Measurements from ENCODE around the gene ACAD8. TPM values are rescaled to one million over a fixed set of nuclear protein-coding genes. Genes with fewer than 3 reads are reported as not detected.

Gene ACAD8
- polyA plus RNA-seq, 1 of the 3 experiments (the other 2 are of a cell fraction) = 29.8 TPM

GRCh38 chr11:134275188-134275533 is 21.8 kb downstream of the ACAD8 start (continued):
- TF ChIP-seq REST (IDR thresholded peaks at IDR 0.05; ENCODE audit: low read depth, low read length) (no peak), USF1 (IDR thresholded peaks at IDR 0.05; ENCODE audit: borderline replicate concordance, low read depth) (no peak), MXI1 (IDR thresholded peaks at IDR 0.05; ENCODE audit: low read depth, low read length) (no peak), YY1 (IDR thresholded peaks at IDR 0.05; ENCODE audit: low read depth) (no peak)

- Histone ChIP-seq H3K27me3 (ENCODE audit: insufficient read depth) (peaks cover 53% of the 10 kb centered on the region), H3K4me1 (ENCODE audit: control insufficient read depth in 1 of 2, insufficient read depth in 2 of 2, low read depth in 1 of 2, low read length in 1 of 2) (peaks cover 0 to 7% of the 10 kb centered on the region in 2 experiments; a peak in 1 of 4 replicates), H3K9me3 (no peaks in the 10 kb centered on the region), H4K20me1 (ENCODE audit: insufficient read depth) (no peaks in the 10 kb centered on the region), H3K79me2 (ENCODE audit: insufficient read depth) (no peaks in the 10 kb centered on the region), H3K4me3 (ENCODE audit: low read depth in 2 of 2, low read length in 1 of 2) (peak within 1 kb of the TSS; percentile 35 to 42; a peak in 3 of 4 replicates), H3K9me2 (no peaks in the 10 kb centered on the region), H3K27ac (ENCODE audit: low read depth in 2 of 2, low read length in 1 of 2) (no peak within 1 kb of the TSS), H3K36me3 (replicated peaks in 1 of 2; ENCODE audit: control insufficient read depth in 1 of 2, insufficient read depth in 2 of 2, low read length in 1 of 2) (no peaks in the 10 kb centered on the region), H3K4me2 (peak within 1 kb of the TSS; percentile 78), H3K9ac (no peak within 1 kb of the TSS), H3F3A (replicated peaks; ENCODE audit: insufficient read depth) (no peaks in the 10 kb centered on the region), H2AFZ (ENCODE audit: low read depth) (peak within 1 kb of the TSS; percentile 70)
- DNase-seq = peak; percentile 84
- 9% methylated on average over 22 of the region's 68 CpGs for WGBS (ENCODE audit: low lambda C conversion rate)
- TF ChIP-seq CTCF (IDR thresholded peaks at IDR 0.05) = peak; percentile 42
- TF ChIP-seq MAX (IDR thresholded peaks at IDR 0.05; ENCODE audit: low read depth) = no peak
- POLR2A ChIA-PET = no interaction called here
- CTCF ChIA-PET = interaction anchor here (0.9 to 1.9 kb wide), 15 partner anchors 11 to 411 kb away, joined by 3 to 16 read pairs (median 4); partner anchors contain the start of genes ACAD8, THYN1 and VPS26B
Measured at GRCh38 chr11:134275534-134276395, 22.4 kb downstream of the ACAD8 start, which contains the start of gene GLB1L3. Gene GLB1L3 (plus strand): TSS chr11:134276379. CDS start chr11:134276741, 362 bp downstream.

All from SK-N-SH (cell line).